Stimulated activated naive B cell treated with anti-CD40 and anti-IgM and Interleukin-4, amounts not matched to agents 10 μg/mL and 1 μg/mL and 100 μg/mL, for 72 hours (primary cell): ENCODE results near the gene MYDGF.
A peak's percentile ranks its signal among the peaks of the same experiment; 100 is the strongest.
"Not testable (repeated sequence)": the region's sequence is repeated elsewhere in the genome, so short reads cannot be mapped to it uniquely, and the experiment has no call there.

Experiments used
- ATAC-seq, 2 donors: fragments of 150-1000 bp; cut with Tn5 transposase; replicated peaks; 2 replicates each; pipeline ENCODE4 v1.10.0; 2021; ENCODE audit warnings: moderate library complexity in 1 of 2
- DNase-seq: peaks from one replicate; pipeline ENCODE4 v3.0.0; 2021
- H3K27ac Mint-ChIP-seq: one replicate; pipeline ENCODE4 v1.8.0; 2022; ENCODE audit warnings: mild to moderate bottlenecking, mixed read lengths
- H3K27me3 Mint-ChIP-seq, 2 donors: one replicate each; pipeline ENCODE4 v1.8.0; 2022; ENCODE audit warnings: mixed read lengths in 2 of 2
- H3K36me3 Mint-ChIP-seq, 2 donors: one replicate each; pipeline ENCODE4 v1.8.0; 2022; ENCODE audit warnings: mixed read lengths in 2 of 2, mild to moderate bottlenecking in 1 of 2
- H3K4me1 Mint-ChIP-seq, 2 donors: one replicate each; pipeline ENCODE4 v1.8.0; 2022; ENCODE audit warnings: mixed read lengths in 2 of 2, mild to moderate bottlenecking in 1 of 2
- H3K4me3 Mint-ChIP-seq, 2 donors: one replicate each; pipeline ENCODE4 v1.8.0; 2022; ENCODE audit warnings: mild to moderate bottlenecking in 2 of 2, mixed read lengths in 2 of 2, moderate library complexity in 1 of 2
- H3K9me3 Mint-ChIP-seq, 2 donors: one replicate each; pipeline ENCODE4 v1.8.0; 2022; ENCODE audit warnings: mixed read lengths in 2 of 2, mild to moderate bottlenecking in 1 of 2

MYDGF gene

GRCh38 chr19:4669723-4670480 lies at the start of gene MYDGF:
TSS of gene MYDGF (minus strand) at chr19:4670342. CDS start at chr19:4670334, 8 bp downstream.
- H3K27ac Mint-ChIP-seq = peak within 1 kb of the TSS; percentile 91
- ATAC-seq = peak; percentile 97 to 99
- no peaks in the 10 kb centered on the region for H3K27me3 Mint-ChIP-seq
- peaks cover 7 to 17% of the 10 kb centered on the region in 2 donors for H3K4me1 Mint-ChIP-seq
- no peaks in the 10 kb centered on the region for H3K9me3 Mint-ChIP-seq
- H3K36me3 Mint-ChIP-seq = peaks cover 6 to 14% of the 10 kb centered on the region in 2 donors
- peak; percentile 87 for DNase-seq
- H3K4me3 Mint-ChIP-seq = peak within 1 kb of the TSS; percentile 90 to 94

DNA sequence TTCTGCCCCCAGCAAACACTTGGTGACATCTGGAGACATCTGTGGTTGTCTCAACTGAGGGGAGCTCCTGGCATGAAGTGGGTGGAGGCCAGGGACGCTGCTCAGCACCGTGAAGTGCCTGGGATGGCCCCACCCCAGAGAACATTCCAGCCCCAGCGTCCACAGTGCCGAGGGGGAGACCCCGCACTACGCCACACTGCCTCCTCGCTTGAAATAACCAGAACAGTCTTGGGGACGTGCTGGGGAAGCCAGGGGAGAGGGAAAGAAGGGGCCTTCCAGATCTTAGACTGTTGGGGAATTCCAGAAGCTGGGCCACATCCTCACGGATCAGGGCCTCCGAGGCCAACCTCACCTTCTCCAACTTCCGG lies 49.3 kb upstream of the MYDGF start:
- Mint-ChIP-seq H3K36me3 (peaks cover 30 to 63% of the 10 kb centered on the region in 2 donors), H3K27ac (peak overlapping the region; percentile 25), H3K27me3 (peaks cover 3 to 8% of the 10 kb centered on the region in 2 donors), H3K4me1 (peaks cover 45 to 54% of the 10 kb centered on the region in 2 donors), H3K9me3 (peaks cover 0 to under 1% of the 10 kb centered on the region in 2 donors), H3K4me3 (no peak overlapping the region)
- DNase-seq = no peak
- no peak for ATAC-seq

GRCh38 chr19:4717966-4718701 lies 48.0 kb upstream of the MYDGF start:
- Mint-ChIP-seq H3K4me3 (no peak overlapping the region), H3K27ac (peak overlapping the region; percentile 31), H3K9me3 (no peaks in the 10 kb centered on the region), H3K4me1 (peaks cover 39 to 46% of the 10 kb centered on the region in 2 donors), H3K27me3 (no peaks in the 10 kb centered on the region), H3K36me3 (peaks cover 29 to 66% of the 10 kb centered on the region in 2 donors)
- DNase-seq (no peak), ATAC-seq (no peak)

DNA sequence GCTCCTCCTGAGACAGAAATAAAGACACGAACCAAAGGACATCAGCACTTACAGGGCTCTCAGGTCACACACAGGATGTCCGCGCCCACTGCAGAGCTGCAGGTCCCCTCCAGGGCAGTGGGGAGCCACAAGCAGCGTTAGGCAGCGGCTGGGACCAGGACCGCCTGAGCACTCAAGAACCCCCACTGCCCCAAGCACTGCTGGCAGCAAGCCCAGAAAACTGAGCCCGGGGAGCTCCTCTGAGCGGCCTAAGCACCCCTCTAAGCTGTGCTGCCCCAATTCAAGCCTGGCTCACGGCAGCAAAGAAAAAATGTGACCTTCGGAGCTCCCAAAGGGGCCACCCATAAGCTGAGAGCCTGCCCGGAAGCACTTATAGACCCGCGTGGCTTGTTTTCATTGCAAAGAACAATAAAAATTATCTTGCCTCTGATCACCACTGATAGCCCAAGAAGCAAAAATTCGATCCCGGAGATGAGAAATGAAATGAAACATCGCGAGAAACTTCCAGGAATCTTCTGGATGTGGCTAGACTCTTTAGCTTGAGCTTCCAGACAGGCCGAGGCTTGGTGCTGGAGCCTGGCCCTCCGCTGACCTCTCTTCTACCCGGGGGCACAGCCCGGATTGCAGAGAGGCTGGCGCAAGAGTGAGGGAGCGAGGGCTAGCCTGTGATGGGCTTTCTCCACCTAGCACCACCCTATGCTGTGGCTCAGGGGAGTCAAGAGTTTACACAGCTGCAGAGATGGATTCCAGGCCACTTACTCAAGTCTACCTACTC lies 47.2 kb upstream of the MYDGF start:
- H3K27ac Mint-ChIP-seq = peak overlapping the region; percentile 37
- no peak for DNase-seq
- peaks cover 28 to 70% of the 10 kb centered on the region in 2 donors for H3K36me3 Mint-ChIP-seq
- H3K4me3 Mint-ChIP-seq = no peak overlapping the region
- no peaks in the 10 kb centered on the region for H3K9me3 Mint-ChIP-seq
- no peaks in the 10 kb centered on the region for H3K27me3 Mint-ChIP-seq
- no peak for ATAC-seq
- peaks cover 33 to 41% of the 10 kb centered on the region in 2 donors for H3K4me1 Mint-ChIP-seq

- H3K36me3 Mint-ChIP-seq = peaks cover 41 to 79% of the 10 kb centered on the region in 2 donors
- H3K9me3 Mint-ChIP-seq = no peaks in the 10 kb centered on the region
- H3K27me3 Mint-ChIP-seq = no peaks in the 10 kb centered on the region
- ATAC-seq (no peak), DNase-seq (no peak)
- peak overlapping the region; percentile 91 for H3K27ac Mint-ChIP-seq
- no peak overlapping the region for H3K4me3 Mint-ChIP-seq
- peaks cover 20 to 24% of the 10 kb centered on the region in 2 donors for H3K4me1 Mint-ChIP-seq
Observed at GRCh38 chr19:4715529-4716221, 45.5 kb upstream of the MYDGF start.

DNA sequence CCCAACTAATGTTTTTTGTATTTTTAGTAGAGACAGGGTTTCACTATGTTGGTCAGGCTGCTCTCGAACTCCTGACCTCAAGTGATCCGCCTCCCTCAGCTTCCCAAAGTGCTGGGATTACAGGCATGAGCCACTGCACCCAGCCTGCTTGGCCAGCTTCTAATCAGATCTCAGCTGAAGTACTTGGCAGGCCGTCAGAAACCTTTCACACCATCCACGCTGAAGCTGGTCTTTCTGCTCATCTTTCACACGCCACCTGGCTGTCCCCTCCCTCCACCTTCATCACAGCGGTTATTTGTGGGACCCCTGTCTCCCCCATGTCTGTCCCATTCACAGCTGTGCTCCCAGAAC lies 45.0 kb upstream of the MYDGF start:
- H3K4me1 Mint-ChIP-seq = peaks cover 15 to 18% of the 10 kb centered on the region in 2 donors

GRCh38 chr19:4714016-4714415 lies 43.9 kb upstream of the MYDGF start:
- Mint-ChIP-seq H3K36me3 (peaks cover 48 to 81% of the 10 kb centered on the region in 2 donors), H3K27ac (no peak overlapping the region), H3K4me3 (no peak overlapping the region), H3K27me3 (no peaks in the 10 kb centered on the region), H3K4me1 (peaks cover 15 to 16% of the 10 kb centered on the region in 2 donors), H3K9me3 (no peaks in the 10 kb centered on the region)
- no peak for ATAC-seq
- no peak for DNase-seq

More for the DNA sequence above, 45.0 kb upstream of the MYDGF start:
- not testable (repeated sequence) for H3K27ac Mint-ChIP-seq, H3K9me3 Mint-ChIP-seq, H3K4me3 Mint-ChIP-seq, H3K27me3 Mint-ChIP-seq, DNase-seq, ATAC-seq
- peaks cover 44 to 79% of the 10 kb centered on the region in 2 donors for H3K36me3 Mint-ChIP-seq

DNA sequence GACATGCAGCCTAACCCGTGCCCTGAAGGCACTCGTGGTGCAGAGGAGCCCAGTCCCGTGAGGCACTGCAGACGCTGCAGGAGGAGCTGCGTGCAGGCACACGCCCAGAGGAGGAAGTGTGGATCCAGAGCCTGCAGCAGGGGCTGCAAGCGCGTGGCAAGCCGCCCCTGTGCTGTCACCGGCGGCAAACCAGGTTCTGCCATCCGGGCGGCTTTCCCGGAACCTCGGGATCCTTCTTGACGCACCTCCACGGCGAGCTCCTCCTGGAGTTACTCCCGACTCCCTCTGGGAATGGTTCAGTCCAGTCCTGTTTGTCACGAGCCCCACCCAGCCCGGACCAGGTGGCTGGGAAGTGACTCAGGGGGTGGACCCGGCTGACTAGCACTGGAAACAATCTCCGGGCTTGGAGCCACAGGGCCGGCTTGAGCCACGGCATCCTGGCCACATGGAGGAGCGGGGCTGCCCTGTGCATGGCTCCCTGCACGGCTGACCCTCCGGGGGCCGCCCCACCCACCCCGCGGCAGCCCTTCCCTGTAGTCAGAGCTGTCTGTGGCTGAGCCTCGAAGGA lies 43.3 kb upstream of the MYDGF start:
- DNase-seq (no peak), ATAC-seq (no peak)
- H3K4me1 Mint-ChIP-seq = peaks cover 16 to 18% of the 10 kb centered on the region in 2 donors
- no peak overlapping the region for H3K4me3 Mint-ChIP-seq
- H3K27ac Mint-ChIP-seq = no peak overlapping the region
- peaks cover 45 to 79% of the 10 kb centered on the region in 2 donors for H3K36me3 Mint-ChIP-seq
- no peaks in the 10 kb centered on the region for H3K27me3 Mint-ChIP-seq
- no peaks in the 10 kb centered on the region for H3K9me3 Mint-ChIP-seq

GRCh38 chr19:4712771-4713170 lies 42.6 kb upstream of the MYDGF start:
- no peak overlapping the region for H3K27ac Mint-ChIP-seq
- no peaks in the 10 kb centered on the region for H3K9me3 Mint-ChIP-seq
- ATAC-seq (no peak), DNase-seq (no peak)
- no peak overlapping the region for H3K4me3 Mint-ChIP-seq
- H3K36me3 Mint-ChIP-seq = peaks cover 45 to 80% of the 10 kb centered on the region in 2 donors
- peaks cover 20 to 23% of the 10 kb centered on the region in 2 donors for H3K4me1 Mint-ChIP-seq
- no peaks in the 10 kb centered on the region for H3K27me3 Mint-ChIP-seq

GRCh38 chr19:4711211-4711610 lies 41.1 kb upstream of the MYDGF start:
- Mint-ChIP-seq H3K4me1 (peaks cover 16 to 18% of the 10 kb centered on the region in 2 donors), H3K36me3 (peaks cover 42 to 71% of the 10 kb centered on the region in 2 donors), H3K27ac (peak overlapping the region; percentile 31), H3K4me3 (no peak overlapping the region), H3K9me3 (no peaks in the 10 kb centered on the region), H3K27me3 (no peaks in the 10 kb centered on the region)
- ATAC-seq (no peak), DNase-seq (no peak)

- DNase-seq (no peak), ATAC-seq (no peak)
- Mint-ChIP-seq H3K4me1 (peaks cover 12 to 14% of the 10 kb centered on the region in 2 donors), H3K27ac (no peak overlapping the region), H3K9me3 (no peaks in the 10 kb centered on the region), H3K27me3 (no peaks in the 10 kb centered on the region), H3K36me3 (peaks cover 40 to 65% of the 10 kb centered on the region in 2 donors), H3K4me3 (no peak overlapping the region)
Observed at GRCh38 chr19:4710281-4710600, 40.1 kb upstream of the MYDGF start.

- Mint-ChIP-seq H3K4me3 (no peak overlapping the region), H3K27ac (peak overlapping the region; percentile 82), H3K9me3 (no peaks in the 10 kb centered on the region), H3K4me1 (peaks cover 12% of the 10 kb centered on the region in 2 donors), H3K36me3 (peaks cover 38 to 62% of the 10 kb centered on the region in 2 donors), H3K27me3 (no peaks in the 10 kb centered on the region)
- no peak for DNase-seq
- no peak for ATAC-seq
Observed at GRCh38 chr19:4709440-4710280, 39.5 kb upstream of the MYDGF start.
